Aorta (tissue), 5 donors: ENCODE data around the gene HOXC6. TPM values are rescaled to one million over a fixed set of nuclear protein-coding genes. Genes with fewer than 3 reads are reported as not detected.

Experiments used
- ATAC-seq: fragments of 200-7000 bp; cut with Tn5 transposase; one replicate; pipeline ENCODE4 v1.9.1; 2022; ENCODE audit warnings: moderate library complexity; ENCODE audit not compliant: low FRiP score
- DNase-seq, 2 donors: peaks; one replicate each; pipeline ENCODE4 v3.0.0-alpha.2; 2020
- H3K27ac ChIP-seq, 2 donors: one replicate each; pipeline ENCODE4 v1.5.1; 2013; ENCODE audit warnings: low read length in 2 of 2, mild to moderate bottlenecking in 2 of 2, moderate library complexity in 2 of 2, control low read depth in 1 of 2, inconsistent platforms in 1 of 2, low read depth in 1 of 2
- H3K27me3 ChIP-seq, 2 donors: one replicate each; pipeline ENCODE4 v1.6.1; 2013; ENCODE audit warnings: control low read depth in 1 of 2, low read length in 1 of 2, mild to moderate bottlenecking in 1 of 2, moderate library complexity in 1 of 2; ENCODE audit not compliant: insufficient read depth in 2 of 2, control insufficient read depth in 1 of 2
- H3K36me3 ChIP-seq, 2 donors: one replicate each; pipeline ENCODE4 v1.6.1; 2013; ENCODE audit warnings: control low read depth in 1 of 2, low read length in 1 of 2, mild to moderate bottlenecking in 1 of 2; ENCODE audit not compliant: insufficient read depth in 2 of 2, control insufficient read depth in 1 of 2
- H3K4me1 ChIP-seq, 2 donors: one replicate each; pipeline ENCODE4 v1.6.1; 2013; ENCODE audit warnings: low read length in 2 of 2, control low read depth in 1 of 2, mild to moderate bottlenecking in 1 of 2, moderate library complexity in 1 of 2; ENCODE audit not compliant: insufficient read depth in 2 of 2, control insufficient read depth in 1 of 2
- H3K4me3 ChIP-seq, 2 donors: one replicate each; pipeline ENCODE4 v1.5.1; 2013; ENCODE audit warnings: low read length in 2 of 2, control low read depth in 1 of 2, mild to moderate bottlenecking in 1 of 2
- H3K9me3 ChIP-seq: one replicate; pipeline ENCODE4 v1.6.1; 2013; ENCODE audit warnings: mild to moderate bottlenecking, low read length; ENCODE audit not compliant: control insufficient read depth
- WGBS, 2 donors: extraction: QIAGEN DNeasy Blood & Tissue Kit; methylation state at CpG; one replicate each; pipeline ENCODE4 v1.1.7; 2013; 5-methylcytosine and 5-hydroxymethylcytosine counted together
- intact Hi-C, 2 donors: fragments of 100-400 bp; cut with DNase I; formaldehyde crosslinking; loops; one replicate each; pipeline versions ENCODE4 v1.14.2 to v1.15.0; 2022
- polyA plus RNA-seq, 2 donors: library from polyadenylated mRNA; stranded (reverse); fragments of 200-250 nt; gene quantifications; one replicate each; pipeline ENCODE4 v1.2.3, GENCODE V29; 2013
- total RNA-seq, 2 donors: library from RNA; stranded (reverse); fragmentation: NEBNext Ultra II Directional; extraction: Animal tissue kit (Norgen Biotek cat#: 25700); gene quantifications; one replicate each; pipeline ENCODE4 v1.2.1, GENCODE V29; 2021
- donor health status: healthy with polysubstance abuse.
- donor health status: Bipolar disorder and iron deficiency.
- donor health status: DM: no; HTN: no; CAD: no.
- donor health status: DM: no; HTN: no; CAD: no.
- donor health status: DM: yes; HTN: yes; CAD: no.

HOXC6 gene
- total and polyA plus RNA-seq, 4 donors = 1.5 to 17.1 (median 9.0) TPM

DNA sequence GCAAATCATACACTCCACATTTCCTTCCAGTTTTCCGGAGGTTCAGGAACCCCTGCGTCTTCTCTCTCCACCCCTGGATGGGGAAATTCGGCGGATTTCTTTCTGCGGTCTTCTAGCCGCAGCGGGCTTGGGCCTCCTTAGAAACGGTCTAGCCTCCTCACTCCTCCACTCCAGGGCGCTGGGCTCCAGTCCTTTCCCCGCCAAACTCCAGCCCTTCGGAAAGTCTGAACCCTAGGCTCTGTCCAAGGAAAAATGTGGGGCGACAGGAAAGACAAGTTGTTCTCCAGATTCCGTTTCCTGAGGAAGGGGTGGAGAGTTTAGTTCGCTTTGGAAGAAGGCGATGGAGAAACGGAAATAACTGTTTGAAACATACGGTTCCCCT is 44.7 kb upstream of the HOXC6 start:
- WGBS, 2 donors = 16 to 21% methylated on average over 17 of the region's 17 CpGs
- H3K27me3 ChIP-seq = peaks cover 0 to 3% of the 10 kb centered on the region in 2 donors
- H3K4me1 ChIP-seq = no peaks in the 10 kb centered on the region
- no peak overlapping the region for H3K27ac ChIP-seq
- H3K9me3 ChIP-seq = no peaks in the 10 kb centered on the region
- intact Hi-C loops = loop anchor here in 1 of 2 donors (5.0 kb wide), 1 partner anchor 219 kb away; no protein-coding TSS in a partner anchor
- H3K4me3 ChIP-seq = no peak overlapping the region
- DNase-seq = no peak
- ATAC-seq = no peak
- no peaks in the 10 kb centered on the region for H3K36me3 ChIP-seq

DNA sequence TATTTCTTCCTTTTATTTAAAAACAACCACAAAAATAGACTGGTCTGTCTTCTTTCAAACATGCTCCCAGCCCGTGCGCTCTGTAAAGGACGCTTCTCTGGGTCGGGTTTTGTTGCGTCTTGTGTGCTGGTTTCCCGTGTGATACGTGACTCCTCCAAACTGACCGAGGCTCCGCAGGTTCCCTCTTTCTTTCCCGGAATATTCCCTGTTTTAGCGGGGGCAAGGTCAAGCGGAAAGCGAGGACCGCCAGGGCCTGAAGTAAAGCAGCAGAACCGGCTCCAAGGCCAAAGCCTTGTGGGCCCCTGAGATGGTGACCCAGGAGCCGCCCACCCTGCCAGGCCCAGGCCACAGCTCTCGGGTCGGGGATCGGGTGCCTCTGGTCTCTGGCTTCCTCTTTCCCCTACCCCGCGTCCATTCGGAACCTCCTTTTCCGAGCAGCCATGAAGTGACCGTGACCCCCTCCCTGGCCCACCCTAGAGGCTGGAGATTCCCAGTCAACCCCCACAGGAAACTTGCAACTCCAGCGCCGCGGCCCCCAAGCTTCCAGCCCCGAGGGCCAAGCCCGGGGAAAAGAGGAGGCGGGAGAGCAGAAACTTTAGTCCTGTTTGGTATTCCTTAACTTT is 44.2 kb upstream of the HOXC6 start:
- Histone ChIP-seq H3K27ac (no peak overlapping the region), H3K9me3 (no peaks in the 10 kb centered on the region), H3K27me3 (peaks cover 0 to 3% of the 10 kb centered on the region in 2 donors), H3K4me1 (no peaks in the 10 kb centered on the region), H3K4me3 (no peak overlapping the region), H3K36me3 (no peaks in the 10 kb centered on the region)
- intact Hi-C loops = loop anchor here in 1 of 2 donors (5.0 kb wide), 1 partner anchor 218 kb away; no protein-coding TSS in a partner anchor
- 19 to 21% methylated on average over 30 of the region's 30 CpGs for WGBS, 2 donors
- ATAC-seq (no peak), DNase-seq (peak in 1 of 2 donors; percentile 73)

DNA sequence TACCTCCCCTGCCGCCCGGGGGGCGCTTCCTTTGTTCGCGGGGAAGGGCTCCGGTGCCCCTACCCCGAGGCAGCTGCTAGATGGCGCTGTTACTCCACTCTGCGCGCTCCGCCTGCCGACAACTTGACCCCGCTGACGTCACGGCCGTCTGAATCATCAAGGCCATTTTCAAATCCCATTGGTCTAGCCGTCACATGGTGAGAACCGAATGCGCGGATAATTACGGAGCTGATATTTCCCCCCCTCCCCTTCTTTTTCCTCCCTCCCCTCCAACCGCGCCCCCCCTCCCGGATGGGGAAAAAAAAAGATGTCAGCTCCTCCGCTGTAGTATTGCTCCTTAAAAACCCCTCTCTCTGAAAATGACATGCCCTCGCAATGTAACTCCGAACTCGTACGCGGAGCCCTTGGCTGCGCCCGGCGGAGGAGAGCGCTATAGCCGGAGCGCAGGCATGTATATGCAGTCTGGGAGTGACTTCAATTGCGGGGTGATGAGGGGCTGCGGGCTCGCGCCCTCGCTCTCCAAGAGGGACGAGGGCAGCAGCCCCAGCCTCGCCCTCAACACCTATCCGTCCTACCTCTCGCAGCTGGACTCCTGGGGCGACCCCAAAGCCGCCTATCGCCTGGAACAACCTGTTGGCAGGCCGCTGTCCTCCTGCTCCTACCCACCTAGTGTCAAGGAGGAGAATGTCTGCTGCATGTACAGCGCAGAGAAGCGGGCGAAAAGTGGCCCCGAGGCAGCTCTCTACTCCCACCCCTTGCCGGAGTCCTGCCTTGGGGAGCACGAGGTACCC is 43.1 kb upstream of the HOXC6 start, which contains the start of gene HOXC10:
Gene HOXC10 (plus strand): TSS at position 246 of the 791 bp plus-strand sequence. CDS start 114 bp downstream, at position 360.
- Histone ChIP-seq H3K27ac (no peak within 1 kb of the TSS), H3K4me3 (no peak within 1 kb of the TSS), H3K36me3 (no peaks in the 10 kb centered on the region), H3K27me3 (no peaks in the 10 kb centered on the region), H3K4me1 (no peaks in the 10 kb centered on the region), H3K9me3 (no peaks in the 10 kb centered on the region)
- intact Hi-C loops = loop anchor here (5.0 kb wide), 2 partner anchors 217 to 222 kb away; no protein-coding TSS in a partner anchor
- ATAC-seq (peak; percentile 88), DNase-seq (peak; percentile 93 to 99)
- 2 to 5% methylated on average over 51 to 55 of the region's 55 CpGs for whole genome bisulfite sequencing, 2 donors

DNA sequence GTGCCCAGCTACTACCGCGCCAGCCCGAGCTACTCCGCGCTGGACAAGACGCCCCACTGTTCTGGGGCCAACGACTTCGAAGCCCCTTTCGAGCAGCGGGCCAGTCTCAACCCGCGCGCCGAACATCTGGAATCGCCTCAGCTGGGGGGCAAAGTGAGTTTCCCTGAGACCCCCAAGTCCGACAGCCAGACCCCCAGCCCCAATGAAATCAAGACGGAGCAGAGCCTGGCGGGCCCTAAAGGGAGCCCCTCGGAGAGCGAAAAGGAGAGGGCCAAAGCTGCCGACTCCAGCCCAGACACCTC is 42.6 kb upstream of the HOXC6 start:
- no peak overlapping the region for H3K27ac ChIP-seq
- H3K4me3 ChIP-seq = no peak overlapping the region
- H3K4me1 ChIP-seq = no peaks in the 10 kb centered on the region
- 7 to 9% methylated on average over 21 of the region's 21 CpGs for WGBS, 2 donors
- intact Hi-C loops = loop anchor here in 1 of 2 donors (5.0 kb wide), 1 partner anchor 222 kb away; no protein-coding TSS in a partner anchor
- H3K27me3 ChIP-seq = peaks cover 0 to 2% of the 10 kb centered on the region in 2 donors
- ATAC-seq (no peak), DNase-seq (no peak)
- H3K9me3 ChIP-seq = no peaks in the 10 kb centered on the region
- no peaks in the 10 kb centered on the region for H3K36me3 ChIP-seq

DNA sequence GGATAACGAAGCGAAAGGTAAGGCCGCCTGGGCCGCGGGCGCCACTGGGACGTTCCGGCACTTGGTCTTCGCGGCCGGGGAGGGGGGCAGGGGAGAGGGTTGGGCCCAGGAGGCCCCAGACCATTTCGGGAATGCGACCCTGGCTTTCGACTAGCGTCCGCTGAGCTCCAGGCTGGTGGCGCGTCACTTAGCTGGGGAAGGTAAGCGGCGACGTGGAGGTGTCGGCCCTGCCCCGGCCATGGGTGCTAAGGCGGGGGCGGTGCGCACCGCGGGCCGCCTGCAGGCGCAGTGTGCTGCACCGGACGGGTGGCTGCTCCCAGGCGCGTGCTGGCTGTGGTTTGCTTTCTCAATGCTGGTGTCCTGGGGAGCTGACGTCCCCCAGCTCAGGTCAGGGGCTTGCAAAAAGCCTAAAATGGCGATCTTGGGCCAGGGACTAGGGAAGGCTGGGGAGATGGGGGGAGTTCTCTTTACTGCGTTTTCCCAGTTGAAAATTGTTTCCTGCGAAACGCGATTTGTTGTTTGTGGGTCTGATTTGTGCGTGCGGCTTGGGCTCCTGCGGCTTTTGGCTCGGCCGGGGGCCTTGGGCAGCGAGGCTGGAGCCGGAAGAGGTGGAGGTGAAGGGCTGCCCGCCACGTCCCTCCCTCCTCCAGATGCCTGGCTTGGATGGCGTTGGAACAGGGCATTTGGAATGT is 42.1 kb upstream of the HOXC6 start:
- peak; percentile 34 for ATAC-seq
- peaks cover 0 to 4% of the 10 kb centered on the region in 2 donors for H3K27me3 ChIP-seq
- 6 to 8% methylated on average over 47 to 50 of the region's 50 CpGs for WGBS, 2 donors
- no peaks in the 10 kb centered on the region for H3K9me3 ChIP-seq
- peak in 1 of 2 donors; percentile 81 for DNase-seq
- H3K4me1 ChIP-seq = no peaks in the 10 kb centered on the region
- H3K36me3 ChIP-seq = no peaks in the 10 kb centered on the region
- no peak overlapping the region for H3K27ac ChIP-seq
- intact Hi-C loops = loop anchor here in 1 of 2 donors (5.0 kb wide), 1 partner anchor 221 kb away; no protein-coding TSS in a partner anchor
- no peak overlapping the region for H3K4me3 ChIP-seq

DNA sequence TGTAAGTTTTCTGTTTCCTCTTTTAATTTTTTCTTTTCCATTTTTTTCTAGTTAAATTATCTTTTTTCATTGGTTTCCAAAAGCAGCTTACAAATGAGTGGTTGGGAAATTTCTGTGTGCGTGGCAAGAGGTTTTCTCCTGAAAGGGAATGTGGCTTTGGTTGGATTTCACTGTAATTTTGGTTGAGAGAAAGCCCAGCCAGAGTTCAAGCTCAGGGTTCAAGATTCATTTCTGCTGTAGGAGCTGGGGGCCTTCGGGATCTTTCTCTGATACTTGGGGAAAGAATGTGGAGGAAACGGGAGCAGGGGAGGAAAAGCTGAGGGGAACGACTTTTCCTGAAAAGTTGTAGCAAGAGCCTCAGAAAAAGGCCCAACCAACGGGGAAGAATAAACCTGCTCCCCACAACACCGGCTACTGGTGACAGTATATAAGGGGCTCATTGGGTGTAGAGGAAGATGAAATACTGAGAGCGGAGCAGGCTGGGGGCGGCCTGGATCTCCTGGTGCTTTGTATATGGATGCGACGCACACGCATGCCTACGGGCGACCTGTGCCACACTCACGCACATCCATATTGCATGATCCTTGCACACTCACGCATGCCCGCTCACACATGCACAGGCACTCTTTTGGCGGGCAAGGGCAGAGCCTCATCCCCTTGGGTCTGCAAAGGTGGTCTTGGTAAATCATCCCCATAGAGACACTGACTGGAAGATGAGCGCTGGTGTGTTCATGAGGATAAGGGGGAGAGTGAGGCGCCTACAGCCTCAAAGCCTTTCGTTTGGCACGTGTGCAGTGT is 41.4 kb upstream of the HOXC6 start:
- H3K27ac ChIP-seq = no peak overlapping the region
- DNase-seq (no peak), ATAC-seq (no peak)
- no peak overlapping the region for H3K4me3 ChIP-seq
- no peaks in the 10 kb centered on the region for H3K4me1 ChIP-seq
- H3K9me3 ChIP-seq = no peaks in the 10 kb centered on the region
- WGBS, 2 donors = 30 to 37% methylated on average over 21 of the region's 21 CpGs
- H3K36me3 ChIP-seq = no peaks in the 10 kb centered on the region
- peaks cover 0 to 4% of the 10 kb centered on the region in 2 donors for H3K27me3 ChIP-seq
- intact Hi-C loops = loop anchor here in 1 of 2 donors (5.0 kb wide), 1 partner anchor 220 kb away; no protein-coding TSS in a partner anchor

DNA sequence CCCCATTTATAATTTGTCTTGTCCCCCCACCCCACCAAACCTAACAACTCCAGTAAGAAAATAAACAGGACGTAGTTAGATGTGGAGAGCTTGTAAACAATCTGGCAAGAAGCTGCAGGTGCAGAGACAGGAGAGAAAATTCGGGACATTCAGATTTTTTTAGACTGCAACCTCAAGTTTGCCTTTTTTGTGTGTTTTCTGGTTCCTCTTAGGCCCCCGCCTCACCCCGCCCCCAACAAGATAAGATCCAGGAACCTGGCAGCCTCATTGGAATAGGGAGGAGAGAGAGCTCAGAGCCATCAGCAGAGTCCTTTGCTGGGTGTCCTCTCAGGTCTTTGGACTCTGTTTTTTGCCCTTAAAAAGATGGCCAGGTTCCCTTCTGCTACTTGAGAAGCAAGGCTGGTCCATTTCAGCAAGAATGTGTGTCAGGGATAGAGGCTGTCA is 40.4 kb upstream of the HOXC6 start:
- Histone ChIP-seq H3K36me3 (no peaks in the 10 kb centered on the region), H3K9me3 (no peaks in the 10 kb centered on the region), H3K4me1 (no peaks in the 10 kb centered on the region), H3K4me3 (no peak overlapping the region), H3K27ac (no peak overlapping the region), H3K27me3 (peaks cover 0 to 6% of the 10 kb centered on the region in 2 donors)
- WGBS, 2 donors = 52 to 57% methylated on average over 4 of the region's 4 CpGs
- DNase-seq (no peak), ATAC-seq (no peak)
- intact Hi-C loops = loop anchor here in 1 of 2 donors (5.0 kb wide), 1 partner anchor 219 kb away; no protein-coding TSS in a partner anchor
